GM12878 (cell line): Measurements from ENCODE around the gene CDR2L. TPM values are rescaled to one million over a fixed set of nuclear protein-coding genes. Genes with fewer than 3 reads are reported as not detected.

Experiments
- CBX5 ChIP-seq: sonication (generic); IDR thresholded peaks from 2 replicates; pipeline ENCODE4 v1.6.1; 2016; ENCODE audit warnings: low read depth, moderate library complexity, mild to moderate bottlenecking, inconsistent platforms
- CHD1 ChIP-seq: IDR thresholded peaks from 2 replicates; pipeline ENCODE4 v1.6.1; 2012; ENCODE audit warnings: low read depth, low read length, improper control_type of control experiment
- CREM ChIP-seq: IDR thresholded peaks from 2 replicates; pipeline ENCODE4 v1.6.1; 2014; ENCODE audit warnings: antibody characterized with exemption, low read depth
- EGR1 ChIP-seq, 2 experiments: IDR thresholded peaks; 1 replicate in 1 of 2; 2 replicates in 1 of 2; pipeline ENCODE4 v1.6.1; 2011 to 2012; ENCODE audit warnings: low read depth in 2 of 2, low read length in 2 of 2, borderline replicate concordance in 1 of 2, mild to moderate bottlenecking in 1 of 2, moderate library complexity in 1 of 2
- HDAC6 ChIP-seq: fragments of 200-600 bp; sonication (generic); IDR thresholded peaks from one replicate; pipeline ENCODE4 v1.8.0; 2017; ENCODE audit warnings: antibody characterized with exemption; ENCODE audit not compliant: unreplicated experiment
- IKZF2 ChIP-seq, 2 experiments: fragments of 450-650 bp; IDR thresholded peaks; 2 replicates each; pipeline ENCODE4 v1.6.1; 2017; ENCODE audit warnings: mild to moderate bottlenecking in 2 of 2, moderate library complexity in 2 of 2
- JUNB ChIP-seq: IDR thresholded peaks from 2 replicates; pipeline ENCODE4 v1.6.1; 2016; ENCODE audit warnings: antibody characterized with exemption, mild to moderate bottlenecking
- NFXL1 ChIP-seq: fragments of 450-650 bp; IDR thresholded peaks from 2 replicates; pipeline ENCODE4 v1.6.1; 2017; ENCODE audit warnings: antibody characterized with exemption, mild to moderate bottlenecking, borderline replicate concordance
- POLR2A ChIP-seq: IDR thresholded peaks from 2 replicates; pipeline ENCODE4 v1.6.1; 2011; ENCODE audit warnings: low read depth, mild to moderate bottlenecking, low read length
- RAD51 ChIP-seq: fragments of 450-650 bp; IDR thresholded peaks from 2 replicates; pipeline ENCODE4 v1.6.1; 2016; ENCODE audit warnings: moderate library complexity, mild to moderate bottlenecking, inconsistent platforms
- RCOR1 ChIP-seq: conservative IDR thresholded peaks from 2 replicates; pipeline ENCODE4 v1.6.1; 2012; ENCODE audit warnings: low read depth, low read length, improper control_type of control experiment
- RFX5 ChIP-seq: IDR thresholded peaks from 2 replicates; pipeline ENCODE4 v1.6.1; 2011; ENCODE audit warnings: low read depth, low read length, improper control_type of control experiment
- SMAD5 ChIP-seq: IDR thresholded peaks from 2 replicates; pipeline ENCODE4 v1.6.1; 2016; ENCODE audit warnings: antibody characterized with exemption, low read depth
- SP1 ChIP-seq: IDR thresholded peaks from one replicate; pipeline ENCODE4 v1.6.1; 2011; ENCODE audit warnings: low read depth, low read length
- TAF1 ChIP-seq: IDR thresholded peaks from 2 replicates; pipeline ENCODE4 v1.6.1; 2011; ENCODE audit warnings: mild to moderate bottlenecking, low read depth, low read length, borderline replicate concordance
- ZBED1 ChIP-seq: IDR thresholded peaks from 2 replicates; pipeline ENCODE4 v1.6.1; 2016; ENCODE audit warnings: borderline replicate concordance
- polyA plus RNA-seq, 11 experiments: library from polyadenylated mRNA; depleted of rRNA in 4 of 11; unstranded in 6 of 11; stranded (reverse) in 5 of 11; fragments of >200 nt; fragmentation: Nextera tagmentation in 4 of 11; fragmentation: Illumina TruSeq in 1 of 11; extraction: Ambion mirVana in 4 of 11; extraction: Trizol in 1 of 11; gene quantifications; 1 replicate in 1 of 11; 2 replicates in 10 of 11; pipeline versions ENCODE4 v1.2.1 to v1.2.3, GENCODE V29; 2011 to 2016; ENCODE audit warnings: inconsistent platforms in 2 of 11, missing spikeins in 2 of 11, low read depth in 1 of 11
- total RNA-seq, 4 experiments: library from RNA; depleted of rRNA in 3 of 4; stranded (reverse); fragments of >200 nt in 3 of 4; fragmentation: Illumina TruSeq in 1 of 4; extraction: Trizol in 1 of 4; gene quantifications; 2 replicates each; pipeline versions ENCODE4 v1.2.1 to v1.2.3, GENCODE V29; 2013 to 2021
- TF ChIP-seq, protein P1 (sequence below): fragments of 450-650 bp; IDR thresholded peaks from 2 replicates; pipeline ENCODE4 v1.6.1; 2017; ENCODE audit warnings: mild to moderate bottlenecking, low read depth, inconsistent platforms; ENCODE audit not compliant: poor library complexity, severe bottlenecking
- TF ChIP-seq, protein P2 (sequence below): fragments of 150-350 bp; IDR thresholded peaks from 2 replicates; pipeline ENCODE4 v1.6.1; 2016; ENCODE audit warnings: low read depth, low read length
- TF ChIP-seq, protein P3 (sequence below): IDR thresholded peaks from 2 replicates; pipeline ENCODE4 v1.6.1; 2011; ENCODE audit warnings: borderline replicate concordance, low read depth, mild to moderate bottlenecking, moderate library complexity, low read length; ENCODE audit not compliant: insufficient read depth, poor library complexity, severe bottlenecking

CDR2L gene
- total and polyA plus RNA-seq, 10 of the 15 experiments (the other 5 are each of a cell fraction or from before 2014, with no cell fraction given) = 0.03 to 0.18 (median 0.04) TPM; not detected in 6

DNA sequence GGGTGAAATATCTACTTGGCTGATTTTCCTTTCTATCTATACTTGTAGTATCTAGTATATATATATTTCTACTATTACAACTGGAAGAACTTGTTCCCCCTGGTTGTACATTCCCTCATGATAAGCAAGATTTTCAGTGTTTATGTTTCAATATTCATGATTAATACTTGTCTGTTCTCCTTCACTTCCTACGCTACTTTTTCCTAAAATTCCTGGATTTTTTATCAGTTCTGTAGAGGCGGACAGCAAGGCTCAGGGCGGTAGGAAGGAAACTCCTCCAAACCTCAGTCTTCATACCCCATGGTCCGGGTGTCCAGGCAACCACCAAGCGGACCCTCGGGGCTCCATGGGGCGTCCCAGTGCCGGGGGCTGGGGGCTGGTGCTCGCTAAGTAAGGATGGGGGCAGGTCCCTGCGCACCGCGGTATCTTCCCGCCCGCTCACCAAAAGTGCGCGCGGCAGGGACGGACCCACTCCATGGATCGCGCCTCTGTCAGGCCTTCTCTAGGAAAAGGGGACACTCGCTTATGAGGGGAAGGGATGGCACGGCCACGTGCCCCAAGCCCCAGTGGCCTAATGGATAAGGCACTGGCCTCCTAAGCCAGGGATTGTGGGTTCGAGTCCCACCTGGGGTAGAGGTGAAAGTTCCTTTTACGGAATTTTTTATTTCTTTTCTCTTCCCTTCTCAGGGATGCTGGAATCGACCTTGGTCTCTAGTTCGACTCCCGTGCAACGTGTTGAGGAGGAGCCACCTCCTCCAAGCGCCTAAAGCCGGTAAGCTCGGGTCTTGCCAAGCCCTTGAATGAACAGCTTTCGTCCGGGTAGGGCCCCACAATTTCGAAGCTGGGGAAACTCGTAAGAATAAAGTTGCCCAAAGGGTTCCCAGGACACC, 46.2 kb downstream of the CDR2L start (continued):
- TF ChIP-seq RCOR1 = 0 out of 2 replicates have a peak, but pooled peaks have one; percentile 23
- peak; percentile 71 to 81; a peak in 3 of 4 replicates for TF ChIP-seq IKZF2 (IDR thresholded peaks at IDR 0.05)
- TF ChIP-seq, protein P1, sequence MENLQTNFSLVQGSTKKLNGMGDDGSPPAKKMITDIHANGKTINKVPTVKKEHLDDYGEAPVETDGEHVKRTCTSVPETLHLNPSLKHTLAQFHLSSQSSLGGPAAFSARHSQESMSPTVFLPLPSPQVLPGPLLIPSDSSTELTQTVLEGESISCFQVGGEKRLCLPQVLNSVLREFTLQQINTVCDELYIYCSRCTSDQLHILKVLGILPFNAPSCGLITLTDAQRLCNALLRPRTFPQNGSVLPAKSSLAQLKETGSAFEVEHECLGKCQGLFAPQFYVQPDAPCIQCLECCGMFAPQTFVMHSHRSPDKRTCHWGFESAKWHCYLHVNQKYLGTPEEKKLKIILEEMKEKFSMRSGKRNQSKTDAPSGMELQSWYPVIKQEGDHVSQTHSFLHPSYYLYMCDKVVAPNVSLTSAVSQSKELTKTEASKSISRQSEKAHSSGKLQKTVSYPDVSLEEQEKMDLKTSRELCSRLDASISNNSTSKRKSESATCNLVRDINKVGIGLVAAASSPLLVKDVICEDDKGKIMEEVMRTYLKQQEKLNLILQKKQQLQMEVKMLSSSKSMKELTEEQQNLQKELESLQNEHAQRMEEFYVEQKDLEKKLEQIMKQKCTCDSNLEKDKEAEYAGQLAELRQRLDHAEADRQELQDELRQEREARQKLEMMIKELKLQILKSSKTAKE = peak; percentile 66
- TF ChIP-seq RFX5 = no peak
- TF ChIP-seq ZBED1 = no peak
- no peak for TF ChIP-seq CBX5
- TF ChIP-seq TAF1 = no peak
- no peak for TF ChIP-seq POLR2A
- TF ChIP-seq CREM = peak; percentile 70; the same call in 1 of the 2 replicates
- no peak for TF ChIP-seq NFXL1
- TF ChIP-seq SMAD5 = no peak
- TF ChIP-seq, protein P2, sequence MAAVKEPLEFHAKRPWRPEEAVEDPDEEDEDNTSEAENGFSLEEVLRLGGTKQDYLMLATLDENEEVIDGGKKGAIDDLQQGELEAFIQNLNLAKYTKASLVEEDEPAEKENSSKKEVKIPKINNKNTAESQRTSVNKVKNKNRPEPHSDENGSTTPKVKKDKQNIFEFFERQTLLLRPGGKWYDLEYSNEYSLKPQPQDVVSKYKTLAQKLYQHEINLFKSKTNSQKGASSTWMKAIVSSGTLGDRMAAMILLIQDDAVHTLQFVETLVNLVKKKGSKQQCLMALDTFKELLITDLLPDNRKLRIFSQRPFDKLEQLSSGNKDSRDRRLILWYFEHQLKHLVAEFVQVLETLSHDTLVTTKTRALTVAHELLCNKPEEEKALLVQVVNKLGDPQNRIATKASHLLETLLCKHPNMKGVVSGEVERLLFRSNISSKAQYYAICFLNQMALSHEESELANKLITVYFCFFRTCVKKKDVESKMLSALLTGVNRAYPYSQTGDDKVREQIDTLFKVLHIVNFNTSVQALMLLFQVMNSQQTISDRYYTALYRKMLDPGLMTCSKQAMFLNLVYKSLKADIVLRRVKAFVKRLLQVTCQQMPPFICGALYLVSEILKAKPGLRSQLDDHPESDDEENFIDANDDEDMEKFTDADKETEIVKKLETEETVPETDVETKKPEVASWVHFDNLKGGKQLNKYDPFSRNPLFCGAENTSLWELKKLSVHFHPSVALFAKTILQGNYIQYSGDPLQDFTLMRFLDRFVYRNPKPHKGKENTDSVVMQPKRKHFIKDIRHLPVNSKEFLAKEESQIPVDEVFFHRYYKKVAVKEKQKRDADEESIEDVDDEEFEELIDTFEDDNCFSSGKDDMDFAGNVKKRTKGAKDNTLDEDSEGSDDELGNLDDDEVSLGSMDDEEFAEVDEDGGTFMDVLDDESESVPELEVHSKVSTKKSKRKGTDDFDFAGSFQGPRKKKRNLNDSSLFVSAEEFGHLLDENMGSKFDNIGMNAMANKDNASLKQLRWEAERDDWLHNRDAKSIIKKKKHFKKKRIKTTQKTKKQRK = no peak
- TF ChIP-seq HDAC6 = no peak
- 0 out of 2 replicates have a peak, but pooled peaks have one; percentile 8 for TF ChIP-seq JUNB
- TF ChIP-seq, protein P3, sequence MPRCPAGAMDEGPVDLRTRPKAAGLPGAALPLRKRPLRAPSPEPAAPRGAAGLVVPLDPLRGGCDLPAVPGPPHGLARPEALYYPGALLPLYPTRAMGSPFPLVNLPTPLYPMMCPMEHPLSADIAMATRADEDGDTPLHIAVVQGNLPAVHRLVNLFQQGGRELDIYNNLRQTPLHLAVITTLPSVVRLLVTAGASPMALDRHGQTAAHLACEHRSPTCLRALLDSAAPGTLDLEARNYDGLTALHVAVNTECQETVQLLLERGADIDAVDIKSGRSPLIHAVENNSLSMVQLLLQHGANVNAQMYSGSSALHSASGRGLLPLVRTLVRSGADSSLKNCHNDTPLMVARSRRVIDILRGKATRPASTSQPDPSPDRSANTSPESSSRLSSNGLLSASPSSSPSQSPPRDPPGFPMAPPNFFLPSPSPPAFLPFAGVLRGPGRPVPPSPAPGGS = no peak
- TF ChIP-seq EGR1 (IDR thresholded peaks at IDR 0.05; ENCODE audit: borderline replicate concordance in 1 of 2, low read depth in 2 of 2, low read length in 2 of 2) = no peak
- TF ChIP-seq SP1 = no peak
- peak; percentile 78 for TF ChIP-seq RAD51
- no peak for TF ChIP-seq CHD1
